HG03066 (cell line): Measurements from ENCODE around the gene ZNF555.
A peak's percentile ranks its signal among the peaks of the same experiment; 100 is the strongest.
"Not testable (repeated sequence)": the region's sequence is repeated elsewhere in the genome, so short reads cannot be mapped to it uniquely, and the experiment has no call there.

Experiments used
- ATAC-seq: cut with Tn5 transposase; IDR thresholded peaks from one replicate; pipeline ENCODE4 v1.9.1; 2021; ENCODE audit warnings: low read depth; ENCODE audit not compliant: unreplicated experiment

Gene ZNF555

DNA sequence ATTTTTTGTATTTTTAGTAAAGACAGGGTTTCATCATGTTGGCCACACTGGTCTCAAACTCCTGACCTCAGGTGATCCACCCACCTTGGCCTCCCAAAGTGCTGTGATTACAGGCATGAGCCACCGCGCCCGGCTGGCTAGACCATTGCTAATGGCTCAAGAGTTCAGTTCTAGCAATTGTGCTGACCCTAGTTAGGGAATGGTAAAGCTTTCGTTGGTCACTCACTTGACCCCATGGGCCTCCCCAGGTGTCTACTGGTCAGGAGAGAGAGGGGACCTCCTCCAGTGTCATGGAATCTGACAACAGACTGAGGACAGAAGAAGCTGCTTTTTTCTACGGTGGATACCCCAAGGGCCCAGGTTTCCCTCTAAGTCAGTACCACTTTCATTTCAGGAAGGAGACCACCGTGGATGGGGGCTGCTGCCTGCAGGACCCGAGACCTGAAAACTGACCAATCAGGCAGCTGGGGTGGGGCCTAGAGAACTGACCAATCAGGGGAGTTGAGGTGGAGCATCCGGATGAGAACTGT is 25.3 kb downstream of the ZNF555 start:
- ATAC-seq = no peak

GRCh38 chr19:2867025-2867991 is 26.0 kb downstream of the ZNF555 start, which contains the start of gene ZNF556:
Gene ZNF556 (plus strand): TSS chr19:2867335. CDS start chr19:2867422, 87 bp downstream.
- no peak for ATAC-seq

DNA sequence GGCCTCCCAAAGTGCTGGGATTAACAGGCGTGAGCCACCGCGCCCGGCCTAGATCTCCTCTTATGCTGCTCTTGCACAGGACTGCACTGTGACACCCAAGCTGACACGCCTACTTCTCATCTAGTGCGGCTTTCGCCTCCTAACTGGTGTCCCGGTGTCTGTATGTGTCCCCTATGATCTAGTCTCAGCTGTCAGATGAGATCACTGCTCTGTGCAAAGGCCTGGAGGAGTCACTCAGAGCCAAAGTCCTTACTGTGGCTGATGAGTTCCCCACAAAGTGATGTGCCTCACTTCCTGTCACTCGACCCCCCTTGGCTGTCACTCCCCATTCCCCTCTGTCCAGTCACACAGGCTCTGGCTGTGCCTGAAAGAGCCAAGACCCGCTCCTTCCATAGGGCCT is 28.3 kb downstream of the ZNF555 start:
- no peak for ATAC-seq

- not testable (repeated sequence) for ATAC-seq
Observed at GRCh38 chr19:2872175-2872574, 30.9 kb downstream of the ZNF555 start.

- no peak for ATAC-seq
Observed at GRCh38 chr19:2877398-2878331, 36.4 kb downstream of the ZNF555 start.

GRCh38 chr19:2883686-2884439 is 42.6 kb downstream of the ZNF555 start:
- no peak for ATAC-seq

DNA sequence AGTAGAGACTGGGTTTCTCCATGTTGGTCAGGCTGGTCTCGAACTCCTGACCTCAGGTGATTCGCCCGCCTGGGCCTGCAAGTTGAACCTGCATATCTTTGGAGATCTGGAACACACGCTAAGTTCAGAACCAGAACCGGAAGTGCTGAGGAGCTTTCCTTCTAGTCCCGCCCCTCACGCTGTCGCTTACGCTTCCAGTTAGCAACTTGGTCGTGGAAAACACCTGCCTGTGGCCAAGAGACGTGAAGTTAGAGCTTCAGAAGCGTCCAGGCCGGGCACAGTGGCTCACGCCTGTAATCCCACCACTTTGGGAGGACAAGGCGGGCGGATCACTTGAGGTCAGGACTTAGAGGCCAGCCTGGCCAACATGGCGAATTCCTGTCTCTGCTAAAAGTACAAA is 44.5 kb downstream of the ZNF555 start:
- ATAC-seq = no peak

DNA sequence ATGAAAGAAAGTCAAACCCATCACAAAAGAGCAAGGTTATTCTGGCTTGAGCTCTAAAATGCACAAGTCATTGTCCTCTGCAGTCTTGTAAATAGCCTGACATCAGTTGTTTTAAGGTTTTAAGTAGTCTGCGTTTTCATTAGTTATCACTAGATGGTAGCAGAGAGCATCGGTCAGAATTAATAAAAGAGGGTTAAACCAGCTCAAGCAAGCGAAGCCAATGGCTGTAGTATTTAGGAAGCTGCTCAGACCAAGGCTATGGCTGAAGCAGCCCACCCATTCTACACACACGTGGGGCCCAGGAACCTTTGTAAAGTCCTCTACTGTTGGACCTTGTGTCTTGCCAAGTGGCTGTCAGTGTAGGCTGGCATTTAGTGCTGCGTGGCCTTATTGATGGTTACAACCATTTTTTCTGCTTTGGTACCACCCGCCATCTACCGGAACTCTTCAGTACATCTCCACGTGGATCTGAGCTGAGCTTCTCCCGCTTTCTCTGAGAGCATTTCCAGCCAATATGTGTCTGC is 46.2 kb downstream of the ZNF555 start:
- ATAC-seq = no peak

GRCh38 chr19:2888731-2889224 is 47.5 kb downstream of the ZNF555 start:
- ATAC-seq = no peak

- ATAC-seq = not testable (repeated sequence)
Observed at GRCh38 chr19:2890531-2890930, 49.3 kb downstream of the ZNF555 start.

DNA sequence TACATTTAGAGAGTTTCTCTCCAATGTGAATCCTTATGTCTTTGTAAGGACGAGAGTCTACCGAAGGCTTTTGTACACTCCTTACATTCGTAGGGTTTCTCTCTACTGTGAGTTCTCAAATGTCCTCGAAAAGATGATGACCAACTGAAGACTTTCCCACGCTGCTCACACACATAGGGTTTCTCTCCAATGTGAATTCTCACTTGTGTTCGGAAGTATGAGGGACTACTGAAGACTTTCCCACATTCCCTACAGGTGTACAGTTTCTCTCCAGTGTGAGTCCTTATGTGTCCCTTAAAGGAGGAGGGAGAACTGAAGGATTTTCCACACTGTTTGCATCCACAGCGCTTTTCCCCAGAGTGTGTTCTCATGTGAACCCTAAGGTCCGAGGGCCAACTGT is 55.4 kb downstream of the ZNF555 start:
- ATAC-seq = no peak

DNA sequence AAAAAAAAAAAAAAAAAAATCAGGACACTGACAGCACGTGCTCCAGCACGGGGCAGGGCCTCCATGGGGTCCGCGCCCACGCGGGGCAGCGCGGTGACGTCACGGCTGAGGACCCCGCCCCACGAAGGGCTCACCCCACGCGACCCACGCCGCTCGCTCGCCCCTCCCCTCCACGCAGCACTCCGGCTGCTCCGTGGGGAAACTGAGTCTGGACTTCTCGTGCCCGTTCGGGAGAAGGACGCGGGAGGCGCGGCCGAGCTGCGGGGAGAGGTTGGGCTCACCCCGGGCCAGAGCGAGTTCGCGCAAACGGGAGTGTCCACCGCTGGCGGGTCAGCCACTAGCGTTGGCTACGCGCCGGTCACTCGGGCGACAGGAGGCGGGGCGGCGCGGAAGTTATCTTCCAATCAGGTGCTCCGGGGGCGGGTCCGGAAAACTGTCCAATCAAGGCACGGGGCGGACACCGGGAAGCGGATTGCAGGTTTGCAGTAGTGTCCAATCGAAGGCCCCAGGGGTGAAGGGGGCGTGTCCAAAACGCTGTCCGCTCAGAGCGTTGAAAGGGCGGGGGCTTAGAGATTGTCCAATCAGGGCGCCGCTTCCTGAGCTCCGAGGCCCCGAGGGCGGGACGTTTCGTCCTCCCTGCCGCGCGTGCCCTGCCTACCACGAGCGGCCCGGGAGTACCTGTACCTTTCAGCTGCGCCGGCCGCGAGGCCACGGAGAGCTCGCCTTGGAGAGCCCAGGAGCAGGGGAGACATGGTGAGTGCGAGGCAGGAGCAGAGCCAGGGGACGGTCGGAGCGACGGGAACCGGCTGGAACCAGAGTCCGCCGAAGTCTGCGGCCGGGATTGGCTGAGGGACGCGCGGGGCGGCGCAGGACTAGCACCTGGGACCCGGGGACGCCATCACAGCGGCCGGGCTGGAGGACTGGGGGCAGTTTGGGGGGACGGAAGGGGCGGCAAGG is 59.3 kb downstream of the ZNF555 start, which contains the start of gene ZNF57:
Gene ZNF57 (plus strand): TSS at position 633 of the 957 bp plus-strand sequence. CDS start 118 bp downstream, at position 751.
- ATAC-seq = peak; percentile 96

DNA sequence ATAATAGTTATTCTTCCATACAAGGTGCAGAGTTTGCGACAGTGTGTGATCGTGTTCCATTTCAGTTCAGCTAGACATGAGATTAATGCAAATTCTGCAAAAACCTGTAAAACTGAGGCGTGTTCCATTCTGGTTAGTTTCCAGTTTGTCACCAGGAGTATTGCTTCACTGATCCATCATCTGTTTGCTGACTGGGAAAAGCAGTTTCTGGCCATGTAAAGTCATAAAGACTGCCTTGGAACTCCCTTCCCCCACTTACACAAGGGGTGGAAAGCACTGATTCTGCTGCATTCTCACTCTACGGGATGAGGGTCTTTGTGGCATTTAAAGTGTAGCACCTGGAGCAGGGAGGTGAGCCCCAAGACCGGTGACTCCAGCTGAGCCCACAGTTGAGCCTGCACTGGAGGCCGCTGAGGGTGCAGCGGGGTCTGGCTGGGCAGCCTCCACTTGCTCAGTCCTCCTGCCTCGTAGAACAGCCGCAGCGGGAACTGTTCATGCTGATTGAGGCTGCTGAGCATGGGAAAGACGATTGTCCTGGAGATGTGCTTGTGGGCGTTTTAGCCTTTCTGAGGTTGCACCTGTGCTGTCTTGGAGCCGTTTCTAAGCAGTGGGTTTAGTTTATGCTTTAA is 61.4 kb downstream of the ZNF555 start:
- no peak for ATAC-seq

GRCh38 chr19:2903326-2903725 is 62.1 kb downstream of the ZNF555 start:
- ATAC-seq = not testable (repeated sequence)

DNA sequence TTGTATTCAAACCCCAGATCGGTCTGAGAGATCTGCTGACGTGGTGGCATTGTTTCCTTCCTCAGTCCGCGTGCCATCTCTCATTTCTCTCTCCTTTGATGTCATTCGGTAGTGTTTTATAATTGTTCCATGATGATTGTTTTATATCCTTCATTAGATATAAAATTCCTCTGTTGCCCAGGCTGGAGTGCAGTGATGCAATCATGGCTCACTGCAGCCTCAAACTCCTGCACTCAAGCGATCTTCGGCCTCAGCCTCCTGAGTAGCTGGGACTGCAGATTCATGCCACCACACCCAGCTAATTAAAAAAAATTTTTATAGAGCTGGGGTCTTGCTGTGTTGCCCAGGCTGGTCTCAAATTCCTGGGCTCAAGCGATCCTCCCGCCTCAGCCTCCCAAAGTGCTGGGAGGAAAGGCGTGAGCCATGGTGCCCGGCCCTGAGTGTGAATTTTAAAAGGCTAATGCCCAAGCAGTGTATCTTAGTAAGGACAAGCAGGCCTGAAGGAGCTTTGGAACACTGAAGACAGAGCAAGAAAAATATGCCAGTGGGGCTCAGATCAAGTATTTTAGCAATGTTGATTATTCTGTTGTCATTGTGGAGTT is 64.7 kb downstream of the ZNF555 start:
- ATAC-seq = no peak

- no peak for ATAC-seq
Observed at GRCh38 chr19:2906631-2907195, 65.4 kb downstream of the ZNF555 start.
